ENCODE data around the gene TOP1.
"Not testable (repeated sequence)": the region's sequence is repeated elsewhere in the genome, so short reads cannot be mapped to it uniquely, and the experiment has no call there.

TOP1 gene

DNA sequence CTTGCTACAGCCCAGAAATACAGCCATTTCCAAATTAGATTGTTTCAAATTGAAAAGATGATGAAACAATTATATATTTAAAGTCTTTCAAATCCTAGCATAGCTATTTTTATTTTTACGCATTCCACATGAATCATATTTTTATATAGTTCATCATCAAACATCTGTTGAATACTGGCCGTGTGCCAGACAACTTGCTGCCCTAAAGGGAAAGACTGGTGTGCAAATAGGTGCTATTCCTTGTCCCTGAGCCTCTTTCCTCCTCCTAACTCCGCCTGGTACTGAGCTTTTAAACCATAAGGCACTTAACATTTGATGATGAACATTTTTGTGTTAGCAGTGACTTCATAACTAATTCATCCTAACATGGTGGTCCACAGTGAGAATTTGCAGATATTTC lies 90.0 kb downstream of the TOP1 start:
- TF ChIP-seq FOXA1 (IDR thresholded peaks at IDR 0.05) (no peak), L3MBTL2 (conservative IDR thresholded peaks at IDR 0.05) (no peak), ELF4 (IDR thresholded peaks at IDR 0.05) (no peak)
- no peak for DNase-seq (ENCODE audit: extremely low spot score)
- ChIA-PET CTCF (no interaction called here), POLR2A (no interaction called here)

DNA sequence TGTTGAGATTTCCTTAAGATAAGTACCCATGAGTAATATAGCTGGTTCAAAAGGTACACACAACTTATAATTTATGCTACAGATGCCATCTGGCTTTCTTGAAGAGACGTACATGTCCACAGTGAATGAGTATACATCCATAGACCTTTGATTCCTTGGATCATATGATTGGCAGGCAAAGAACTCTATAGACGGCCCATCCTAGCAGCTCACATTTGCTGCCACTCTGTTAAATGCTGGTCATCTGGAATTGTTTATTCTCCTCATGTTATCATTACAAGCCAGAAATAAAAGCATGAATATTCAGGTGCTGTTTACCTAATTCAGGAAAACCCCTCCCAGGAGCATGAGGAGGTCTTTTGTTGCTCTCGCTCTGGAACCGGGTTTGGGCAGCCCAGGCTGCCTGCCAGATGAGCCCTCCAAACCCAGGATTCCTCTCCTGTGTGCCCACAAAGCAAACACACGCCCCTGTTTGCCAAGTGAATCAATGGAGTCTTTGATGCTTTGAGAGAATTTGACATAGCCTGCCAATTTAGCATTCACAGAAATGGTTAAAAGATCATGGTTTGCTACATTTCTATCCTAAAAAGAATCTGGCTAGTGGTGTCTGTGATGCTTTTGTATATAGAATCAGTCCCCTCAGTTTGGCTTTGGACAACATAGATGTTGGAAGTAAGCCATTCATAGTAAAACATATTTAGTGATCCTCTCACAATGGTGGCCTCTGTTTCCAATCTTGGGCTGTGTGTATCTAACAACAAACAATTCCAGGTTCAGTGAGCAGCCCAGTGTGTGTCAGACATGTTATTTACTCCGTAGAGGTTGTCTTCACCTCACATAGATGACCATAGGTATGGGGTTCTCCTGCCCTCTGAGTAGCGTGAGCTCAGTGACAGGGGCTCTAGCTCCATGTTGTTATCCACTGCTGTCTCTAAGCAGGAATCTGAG lies 91.3 kb downstream of the TOP1 start:
- CTCF ChIA-PET = interaction anchor here (0.7 kb wide), 1 partner anchor 66 kb away, joined by 3 read pairs; no protein-coding TSS in a partner anchor
- POLR2A ChIA-PET = no interaction called here
- no peak for DNase-seq (ENCODE audit: extremely low spot score)
- TF ChIP-seq ELF4 (IDR thresholded peaks at IDR 0.05) = no peak

DNA sequence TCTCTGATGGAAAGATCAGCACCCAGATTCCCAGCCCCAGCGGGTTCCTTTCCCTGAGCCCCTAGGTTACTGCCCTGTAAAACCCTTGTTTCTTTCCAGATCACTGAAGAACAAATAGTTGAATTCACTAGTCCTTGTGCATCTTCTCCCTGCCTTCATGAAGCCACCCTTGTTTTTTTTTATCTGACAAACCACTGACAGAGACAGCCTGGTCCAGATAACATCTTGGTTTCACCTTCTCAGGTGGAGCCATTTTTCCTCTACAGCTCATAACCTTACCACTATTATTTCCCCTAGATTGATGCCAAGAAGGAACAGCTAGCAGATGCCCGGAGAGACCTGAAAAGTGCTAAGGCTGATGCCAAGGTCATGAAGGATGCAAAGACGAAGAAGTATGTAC lies 92.8 kb downstream of the TOP1 start:
- no peak for TF ChIP-seq FOXA1 (IDR thresholded peaks at IDR 0.05)
- no peak for TF ChIP-seq L3MBTL2 (conservative IDR thresholded peaks at IDR 0.05)
- TF ChIP-seq ELF4 (IDR thresholded peaks at IDR 0.05) = no peak
- no peak for TF ChIP-seq SP1 (IDR thresholded peaks at IDR 0.05)
- DNase-seq (ENCODE audit: extremely low spot score) = no peak
- ChIA-PET POLR2A (no interaction called here), CTCF (no interaction called here)

DNA sequence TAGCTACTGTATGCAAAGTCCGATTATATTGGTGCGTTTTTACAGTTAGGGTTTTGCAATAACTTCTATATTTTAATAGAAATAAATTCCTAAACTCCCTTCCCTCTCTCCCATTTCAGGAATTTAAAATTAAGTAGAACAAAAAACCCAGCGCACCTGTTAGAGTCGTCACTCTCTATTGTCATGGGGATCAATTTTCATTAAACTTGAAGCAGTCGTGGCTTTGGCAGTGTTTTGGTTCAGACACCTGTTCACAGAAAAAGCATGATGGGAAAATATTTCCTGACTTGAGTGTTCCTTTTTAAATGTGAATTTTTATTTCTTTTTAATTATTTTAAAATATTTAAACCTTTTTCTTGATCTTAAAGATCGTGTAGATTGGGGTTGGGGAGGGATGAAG lies 95.0 kb downstream of the TOP1 start:
- no peak for DNase-seq (ENCODE audit: extremely low spot score)
- ChIA-PET CTCF (no interaction called here), POLR2A (no interaction called here)
- TF ChIP-seq L3MBTL2 (conservative IDR thresholded peaks at IDR 0.05) = no peak
- no peak for TF ChIP-seq TARDBP (IDR thresholded peaks at IDR 0.05)
- TF ChIP-seq FOXA1 (IDR thresholded peaks at IDR 0.05) = no peak
- no peak for TF ChIP-seq CTBP1 (IDR thresholded peaks at IDR 0.05; ENCODE audit: borderline replicate concordance)

DNA sequence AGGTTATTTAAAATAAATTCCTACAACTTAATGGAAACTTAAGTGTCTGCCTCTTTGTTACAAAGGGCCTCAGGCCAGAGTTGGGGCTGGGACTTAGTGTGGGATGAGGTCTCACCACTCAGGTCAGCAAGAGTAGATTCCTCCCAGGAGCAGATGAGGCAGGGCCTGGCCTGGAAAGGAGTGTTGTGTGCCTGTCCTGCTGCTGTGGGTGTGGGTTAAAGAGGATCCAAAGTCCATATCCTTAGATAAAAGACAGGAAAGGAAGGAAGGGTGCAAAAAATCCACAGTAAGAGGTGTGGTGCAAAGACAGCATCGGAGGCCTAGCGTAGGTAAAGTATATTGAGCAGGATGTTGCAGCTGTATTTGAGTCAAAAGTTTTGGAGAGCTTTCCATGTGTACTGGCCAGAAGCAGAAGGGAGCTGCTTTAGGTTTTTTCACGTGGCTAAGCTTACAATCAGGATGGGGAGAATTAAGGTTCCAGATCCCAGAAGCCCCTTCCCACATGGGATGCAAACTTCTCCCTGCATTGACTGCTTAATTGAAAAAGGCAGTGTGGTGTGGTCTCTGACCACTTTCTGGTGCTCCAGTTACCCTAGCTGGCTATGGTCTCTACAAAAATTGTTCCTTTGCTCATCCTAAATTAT lies 96.0 kb downstream of the TOP1 start:
- DNase-seq (ENCODE audit: extremely low spot score) = no peak
- POLR2A ChIA-PET = no interaction called here
- TF ChIP-seq HDGF (IDR thresholded peaks at IDR 0.05; ENCODE audit: borderline replicate concordance) (no peak), TARDBP (IDR thresholded peaks at IDR 0.05) (no peak), NFRKB (IDR thresholded peaks at IDR 0.05) (no peak), L3MBTL2 (conservative IDR thresholded peaks at IDR 0.05) (no peak), LEF1 (IDR thresholded peaks at IDR 0.05; ENCODE audit: borderline replicate concordance) (no peak), ARNT (IDR thresholded peaks at IDR 0.05) (no peak), FOXA1 (IDR thresholded peaks at IDR 0.05) (no peak), ELF4 (IDR thresholded peaks at IDR 0.05) (no peak), SUZ12 (IDR thresholded peaks at IDR 0.05) (no peak), SP1 (IDR thresholded peaks at IDR 0.05) (no peak), FOXK2 (IDR thresholded peaks at IDR 0.05) (no peak), BHLHE40 (IDR thresholded peaks at IDR 0.05; ENCODE audit: borderline replicate concordance) (no peak), CTBP1 (IDR thresholded peaks at IDR 0.05; ENCODE audit: borderline replicate concordance) (no peak), FOXM1 (IDR thresholded peaks at IDR 0.05; ENCODE audit: borderline replicate concordance) (no peak), ZNF384 (IDR thresholded peaks at IDR 0.05) (no peak)
- TF ChIP-seq, protein P1, sequence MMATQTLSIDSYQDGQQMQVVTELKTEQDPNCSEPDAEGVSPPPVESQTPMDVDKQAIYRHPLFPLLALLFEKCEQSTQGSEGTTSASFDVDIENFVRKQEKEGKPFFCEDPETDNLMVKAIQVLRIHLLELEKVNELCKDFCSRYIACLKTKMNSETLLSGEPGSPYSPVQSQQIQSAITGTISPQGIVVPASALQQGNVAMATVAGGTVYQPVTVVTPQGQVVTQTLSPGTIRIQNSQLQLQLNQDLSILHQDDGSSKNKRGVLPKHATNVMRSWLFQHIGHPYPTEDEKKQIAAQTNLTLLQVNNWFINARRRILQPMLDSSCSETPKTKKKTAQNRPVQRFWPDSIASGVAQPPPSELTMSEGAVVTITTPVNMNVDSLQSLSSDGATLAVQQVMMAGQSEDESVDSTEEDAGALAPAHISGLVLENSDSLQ (IDR thresholded peaks at IDR 0.05) = no peak
- CTCF ChIA-PET = interaction anchor here (0.6 to 1.0 kb wide), 2 partner anchors 10 to 16 kb away, joined by 3 read pairs; no protein-coding TSS in a partner anchor

DNA sequence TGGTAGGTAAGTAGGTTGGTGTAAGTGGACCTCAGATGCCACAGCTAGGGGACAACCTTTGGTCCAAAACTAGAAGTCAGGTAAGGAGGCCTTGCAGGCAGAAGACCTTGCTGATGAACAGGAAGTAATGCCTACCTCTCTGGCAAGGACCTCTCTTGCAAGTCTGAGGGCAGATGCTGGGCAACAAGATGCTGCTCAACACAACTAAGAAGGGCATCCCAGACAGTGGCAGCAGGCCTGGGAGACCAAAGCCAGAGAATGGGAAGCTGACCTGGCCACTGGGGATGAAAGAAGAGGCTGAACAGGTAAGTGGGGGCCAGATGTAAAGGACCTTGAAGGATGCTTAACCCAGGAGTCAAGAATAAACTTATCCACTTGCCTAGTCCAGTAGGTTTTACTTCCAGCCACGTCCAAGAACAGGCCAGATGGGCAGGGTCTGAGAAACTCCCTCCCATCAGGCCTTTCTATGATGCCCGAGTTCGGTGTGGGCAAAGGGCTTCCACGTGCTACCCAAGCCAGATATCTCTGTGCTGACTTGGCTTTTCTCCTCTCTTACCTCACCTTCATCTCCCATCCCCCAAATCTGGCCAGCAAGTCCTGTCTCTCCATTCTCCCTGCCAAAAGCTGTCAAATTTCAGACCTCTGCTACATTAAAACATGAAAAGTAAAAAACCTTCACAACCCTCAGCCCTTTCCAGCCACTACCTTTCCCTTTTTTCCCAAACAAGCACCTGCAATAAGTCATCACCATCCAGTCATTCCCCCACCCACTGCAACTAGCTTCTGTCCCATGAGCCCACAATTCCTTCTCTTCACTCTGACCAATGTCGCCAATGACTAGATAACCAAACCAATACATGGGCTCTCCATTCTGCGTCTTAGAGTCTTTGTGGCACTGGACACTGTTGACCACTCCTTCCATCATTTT lies 97.2 kb downstream of the TOP1 start:
- TF ChIP-seq FOXM1 (IDR thresholded peaks at IDR 0.05; ENCODE audit: borderline replicate concordance) = no peak
- TF ChIP-seq SUZ12 (IDR thresholded peaks at IDR 0.05) = no peak
- no peak for TF ChIP-seq ELF4 (IDR thresholded peaks at IDR 0.05)
- no peak for TF ChIP-seq HDGF (IDR thresholded peaks at IDR 0.05; ENCODE audit: borderline replicate concordance)
- no peak for TF ChIP-seq FOXK2 (IDR thresholded peaks at IDR 0.05)
- TF ChIP-seq, protein P1 (IDR thresholded peaks at IDR 0.05) = no peak
- TF ChIP-seq ZNF384 (IDR thresholded peaks at IDR 0.05) = no peak
- no peak for TF ChIP-seq LEF1 (IDR thresholded peaks at IDR 0.05; ENCODE audit: borderline replicate concordance)
- TF ChIP-seq CTBP1 (IDR thresholded peaks at IDR 0.05; ENCODE audit: borderline replicate concordance) = no peak
- TF ChIP-seq TARDBP (IDR thresholded peaks at IDR 0.05) = no peak
- DNase-seq (ENCODE audit: extremely low spot score) = no peak
- CTCF ChIA-PET = interaction anchor here (1.4 kb wide), 1 partner anchor 74 kb away, joined by 3 read pairs; no protein-coding TSS in a partner anchor
- POLR2A ChIA-PET = no interaction called here

DNA sequence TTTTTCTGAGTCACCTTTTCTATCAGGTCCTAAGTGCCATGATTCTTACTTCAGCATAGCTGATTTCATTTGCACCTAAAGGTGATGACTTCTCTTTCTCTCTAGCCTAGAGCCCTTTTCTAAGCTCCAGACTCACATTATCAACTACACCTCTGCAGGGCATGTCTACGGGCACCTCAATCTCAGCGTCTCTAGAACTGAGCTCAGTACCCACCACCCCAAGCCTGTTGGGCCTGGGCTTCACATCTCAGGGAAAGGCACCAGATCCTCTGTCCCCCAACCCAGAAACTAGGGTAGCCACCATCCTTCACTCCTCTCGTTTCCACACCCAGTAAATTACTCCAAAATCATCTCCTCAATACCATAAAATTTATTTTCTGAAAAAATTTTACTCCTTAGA lies 98.1 kb downstream of the TOP1 start:
- POLR2A ChIA-PET = no interaction called here

DNA sequence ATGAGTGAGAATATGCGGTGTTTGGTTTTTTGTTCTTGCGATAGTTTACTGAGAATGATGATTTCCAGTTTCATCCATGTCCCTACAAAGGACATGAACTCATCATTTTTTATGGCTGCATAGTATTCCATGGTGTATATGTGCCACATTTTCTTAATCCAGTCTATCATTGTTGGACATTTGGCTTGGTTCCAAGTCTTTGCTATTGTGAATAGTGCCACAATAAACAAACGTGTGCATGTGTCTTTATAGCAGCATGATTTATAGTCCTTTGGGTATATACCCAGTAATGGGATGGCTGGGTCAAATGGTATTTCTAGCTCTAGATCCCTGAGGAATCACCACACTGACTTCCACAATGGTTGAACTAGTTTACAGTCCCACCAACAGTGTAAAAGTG lies 99.7 kb downstream of the TOP1 start:
- POLR2A ChIA-PET, CTCF ChIA-PET: not testable (repeated sequence)

More for the DNA sequence above, 98.1 kb downstream of the TOP1 start:
- TF ChIP-seq SP1 (IDR thresholded peaks at IDR 0.05) (no peak), ARNT (IDR thresholded peaks at IDR 0.05) (no peak), CTBP1 (IDR thresholded peaks at IDR 0.05; ENCODE audit: borderline replicate concordance) (no peak), TARDBP (IDR thresholded peaks at IDR 0.05) (no peak), LEF1 (IDR thresholded peaks at IDR 0.05; ENCODE audit: borderline replicate concordance) (no peak)
- TF ChIP-seq, protein P1 (IDR thresholded peaks at IDR 0.05) = no peak
- DNase-seq (ENCODE audit: extremely low spot score) = no peak
- CTCF ChIA-PET = interaction anchor here (1.4 kb wide), 1 partner anchor 75 kb away, joined by 3 read pairs; no protein-coding TSS in a partner anchor

More for the DNA sequence above, 99.7 kb downstream of the TOP1 start:
- DNase-seq (ENCODE audit: extremely low spot score) = not testable (repeated sequence)
